GM11168 (cell line): ENCODE data around the gene NQO1.

Experiments
- in situ Hi-C: fragments of 300-500 bp; cut with MboI; formaldehyde crosslinking; loops from one replicate; pipeline ENCODE4 v1.12.0; 2022; ENCODE audit warnings: low sequenced_read_pairs; ENCODE audit not compliant: unreplicated experiment

The NQO1 gene

GRCh38 chr16:69707920-69708683 lies 18.3 kb downstream of the NQO1 start:
- in situ Hi-C loops: no loop called here

- in situ Hi-C loops: no loop called here
Measured at GRCh38 chr16:69706975-69707340, 19.4 kb downstream of the NQO1 start.

- in situ Hi-C loops: no loop called here
Measured at GRCh38 chr16:69706256-69706974, 19.9 kb downstream of the NQO1 start.

GRCh38 chr16:69703638-69704037 lies 22.7 kb downstream of the NQO1 start:
- in situ Hi-C loops: no loop called here

GRCh38 chr16:69701866-69702265 lies 24.5 kb downstream of the NQO1 start:
- in situ Hi-C loops: no loop called here

GRCh38 chr16:69701452-69701851 lies 24.9 kb downstream of the NQO1 start:
- in situ Hi-C loops: no loop called here

GRCh38 chr16:69699915-69700314 lies 26.4 kb downstream of the NQO1 start:
- in situ Hi-C loops: no loop called here

- in situ Hi-C loops: no loop called here
Measured at GRCh38 chr16:69698404-69698803, 28.0 kb downstream of the NQO1 start.

GRCh38 chr16:69693916-69694315 lies 32.4 kb downstream of the NQO1 start:
- in situ Hi-C loops: no loop called here

GRCh38 chr16:69691980-69692911 lies 34.1 kb downstream of the NQO1 start:
- in situ Hi-C loops: no loop called here

GRCh38 chr16:69688589-69688988 lies 37.8 kb downstream of the NQO1 start:
- in situ Hi-C loops: no loop called here

GRCh38 chr16:69680358-69680757 lies 46.0 kb downstream of the NQO1 start:
- in situ Hi-C loops: no loop called here

- in situ Hi-C loops: no loop called here
Measured at GRCh38 chr16:69672998-69673713, 53.2 kb downstream of the NQO1 start.

GRCh38 chr16:69672315-69672997 lies 53.9 kb downstream of the NQO1 start:
- in situ Hi-C loops: no loop called here

- in situ Hi-C loops: no loop called here
Measured at GRCh38 chr16:69669577-69669976, 56.8 kb downstream of the NQO1 start.

GRCh38 chr16:69663846-69664245 lies 62.5 kb downstream of the NQO1 start:
- in situ Hi-C loops: no loop called here

GRCh38 chr16:69662901-69663300 lies 63.5 kb downstream of the NQO1 start:
- in situ Hi-C loops: no loop called here

- in situ Hi-C loops: no loop called here
Measured at GRCh38 chr16:69660166-69660565, 66.2 kb downstream of the NQO1 start.
